ENCODE data around the gene FBXL15. TPM values are rescaled to one million over a fixed set of nuclear protein-coding genes. Genes with fewer than 3 reads are reported as not detected.

Gene FBXL15
- total RNA-seq, 1 experiment from 2014 or later = 24.6 TPM

- DNase-seq (ENCODE audit: low spot score) (no peak), ATAC-seq (no peak)
- ChIA-PET POLR2A (interaction anchor here (1.0 to 3.2 kb wide), 4 partner anchors 25 to 55 kb away, joined by 3 to 12 read pairs (median 5); partner anchors contain the start of genes C10orf95, CUEDC2 and FBXL15), CTCF (interaction anchor here (0.7 to 9.1 kb wide), 13 partner anchors 9 to 166 kb away, joined by 3 to 115 read pairs (median 5); partner anchors contain the start of genes CUEDC2, FBXL15, GBF1 and PSD)
- Mint-ChIP-seq H3K27ac (no peak overlapping the region), H3K27me3 (ENCODE audit: low read depth) (peaks cover 47% of the 10 kb centered on the region), H3K9me3 (no peaks in the 10 kb centered on the region), H3K36me3 (no peaks in the 10 kb centered on the region; the same call in 1 of the 2 replicates), H3K4me1 (peaks cover 21% of the 10 kb centered on the region), H3K4me3 (peak overlapping the region; percentile 75)
- TF ChIP-seq RORB (CRISPR knock-in tag; IDR thresholded peaks at IDR 0.05) = no peak
- TF ChIP-seq NFE2L1 (CRISPR knock-in tag; IDR thresholded peaks at IDR 0.05) = no peak
- TF ChIP-seq PRRX2 (CRISPR knock-in tag; IDR thresholded peaks at IDR 0.05) = no peak
- TF ChIP-seq AR (CRISPR knock-in tag; IDR thresholded peaks at IDR 0.05) = no peak
- TF ChIP-seq CREB1 (CRISPR knock-in tag; IDR thresholded peaks at IDR 0.05) = no peak
- no peak for TF ChIP-seq TEAD4 (CRISPR knock-in tag; IDR thresholded peaks at IDR 0.05)
- TF ChIP-seq HMGA2 (CRISPR knock-in tag; IDR thresholded peaks at IDR 0.05) = no peak
- TF ChIP-seq ATF2 (CRISPR knock-in tag; IDR thresholded peaks at IDR 0.05; ENCODE audit: borderline replicate concordance, low read depth) = no peak
- TF ChIP-seq SMAD4 (CRISPR knock-in tag; IDR thresholded peaks at IDR 0.05) = no peak
- TF ChIP-seq NFATC4 (CRISPR knock-in tag; IDR thresholded peaks at IDR 0.05) = no peak
- TF ChIP-seq ZNF512 (CRISPR knock-in tag; IDR thresholded peaks at IDR 0.05; ENCODE audit: borderline replicate concordance) = no peak
- TF ChIP-seq USF2 (CRISPR knock-in tag; IDR thresholded peaks at IDR 0.05) = no peak
- no peak for TF ChIP-seq FOXJ3 (CRISPR knock-in tag; IDR thresholded peaks at IDR 0.05; ENCODE audit: borderline replicate concordance)
- TF ChIP-seq E2F1 (CRISPR knock-in tag; IDR thresholded peaks at IDR 0.05) = no peak
- no peak for TF ChIP-seq ZNF416 (CRISPR knock-in tag; IDR thresholded peaks at IDR 0.05)
- TF ChIP-seq FOXK1 (CRISPR knock-in tag; IDR thresholded peaks at IDR 0.05) = no peak
- TF ChIP-seq ZBTB21 (CRISPR knock-in tag; IDR thresholded peaks at IDR 0.05; ENCODE audit: borderline replicate concordance) = no peak
- TF ChIP-seq SOX15 (CRISPR knock-in tag; IDR thresholded peaks at IDR 0.05) = no peak
- TF ChIP-seq ELF4 (CRISPR knock-in tag; IDR thresholded peaks at IDR 0.05; ENCODE audit: low read depth) = no peak
- TF ChIP-seq NFYB (CRISPR knock-in tag; conservative IDR thresholded peaks at IDR 0.05; ENCODE audit: low read depth) = no peak
These were observed 24.4 kb upstream of the FBXL15 start for GRCh38 chr10:102396317-102396650.

All from WTC11 (cell line).